Hematopoietic multipotent progenitor cell treated with erythropoietin and hydrocortisone succinate and interleukin-3 and kit ligand, for 8 days (in vitro differentiated cells): ENCODE results near the gene TEAD1.

Experiments
- DNase-seq: peaks from one replicate; pipeline ENCODE4 v3.0.0-alpha.2; 2015

The TEAD1 gene

DNA sequence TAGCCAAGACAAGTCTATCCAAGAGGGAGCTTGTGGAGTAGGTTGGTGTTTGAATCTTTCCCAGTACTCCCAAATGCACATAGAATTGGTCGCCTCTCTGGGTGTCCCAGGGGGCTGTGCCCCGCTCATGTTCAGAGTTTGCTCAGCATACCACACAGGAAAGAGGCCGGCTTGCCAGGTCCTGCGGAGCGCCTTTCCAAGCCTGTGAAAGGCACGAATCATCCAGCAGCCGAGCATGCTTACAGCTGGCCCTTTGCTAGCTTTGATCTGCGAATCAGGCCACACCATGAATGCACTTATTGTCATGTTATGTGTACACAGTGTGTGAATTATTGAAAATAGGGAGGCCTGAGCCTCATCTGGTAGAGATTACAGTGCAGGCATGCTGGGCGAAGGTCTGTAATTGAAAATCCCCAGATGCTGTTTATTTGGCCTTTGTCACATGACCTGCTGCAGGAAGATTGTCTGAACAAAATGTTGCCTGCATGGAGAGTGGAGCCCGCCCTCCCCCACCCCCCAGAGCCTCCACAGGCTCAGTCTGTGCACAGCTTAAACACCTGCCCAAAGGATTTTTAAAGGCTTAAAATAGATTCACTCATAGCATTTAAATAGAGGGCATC lies 171.6 kb downstream of the TEAD1 start:
- DNase-seq: peak; percentile 17

DNA sequence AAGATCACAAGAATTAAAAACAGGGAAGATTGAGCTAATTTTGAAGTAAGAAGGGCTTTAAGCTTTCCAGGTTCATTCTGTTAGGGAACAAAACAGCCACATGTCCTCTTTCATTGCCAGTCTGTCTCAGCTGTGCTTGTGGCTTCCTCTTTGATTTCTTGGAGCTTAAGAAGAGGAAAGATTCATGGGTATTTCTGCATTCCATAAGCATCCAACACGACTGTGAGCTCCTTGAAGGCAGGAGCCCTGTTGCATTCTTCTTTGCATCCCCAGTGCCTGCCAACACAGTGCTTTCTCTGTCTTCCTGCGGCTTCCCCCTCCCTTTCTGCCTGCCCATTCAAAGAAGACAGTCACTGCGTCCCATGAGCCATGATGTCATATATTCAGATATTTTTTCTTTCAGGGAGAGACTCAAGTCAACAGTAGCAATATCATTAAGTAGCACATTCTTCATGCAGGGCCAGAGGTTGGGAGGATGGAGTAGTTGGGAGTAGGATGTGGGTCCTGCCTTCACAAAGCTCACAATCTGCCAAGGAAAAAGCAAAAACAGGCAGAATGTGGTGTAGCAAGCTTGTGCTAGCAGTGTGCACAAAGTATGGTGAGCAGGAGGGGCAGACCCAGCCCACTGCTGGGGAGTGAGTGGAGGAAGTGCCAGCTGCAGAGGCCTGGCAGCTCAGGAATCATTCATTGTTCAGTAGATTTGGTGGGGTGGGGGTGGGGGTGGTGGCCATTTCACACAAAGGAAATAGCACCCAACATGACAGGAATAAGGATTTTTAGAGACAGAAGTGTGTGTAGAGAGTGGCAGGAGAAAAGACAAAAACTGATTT lies 172.8 kb downstream of the TEAD1 start:
- DNase-seq: no peak

DNA sequence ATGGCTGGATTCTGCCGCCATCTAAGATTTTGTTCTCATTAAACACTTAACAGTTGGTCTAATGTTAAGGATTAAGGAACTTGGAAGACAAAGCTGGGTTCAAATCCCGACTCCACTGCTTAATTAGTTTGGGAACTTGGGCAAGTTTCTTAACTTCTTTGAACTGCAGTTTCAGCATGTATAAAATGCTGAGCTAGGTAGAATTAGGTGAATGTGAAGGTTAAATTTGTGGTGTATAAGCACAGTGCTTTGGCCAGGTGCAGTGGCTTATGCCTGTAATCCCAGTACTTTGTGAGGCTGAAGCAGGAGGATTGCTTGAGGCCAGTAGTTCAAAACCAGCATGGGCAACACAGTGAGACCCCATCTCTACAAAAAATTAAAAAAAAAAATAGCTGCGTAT lies 174.2 kb downstream of the TEAD1 start:
- no peak for DNase-seq

GRCh38 chr11:12853325-12853651 lies 179.1 kb downstream of the TEAD1 start:
- no peak for DNase-seq

DNA sequence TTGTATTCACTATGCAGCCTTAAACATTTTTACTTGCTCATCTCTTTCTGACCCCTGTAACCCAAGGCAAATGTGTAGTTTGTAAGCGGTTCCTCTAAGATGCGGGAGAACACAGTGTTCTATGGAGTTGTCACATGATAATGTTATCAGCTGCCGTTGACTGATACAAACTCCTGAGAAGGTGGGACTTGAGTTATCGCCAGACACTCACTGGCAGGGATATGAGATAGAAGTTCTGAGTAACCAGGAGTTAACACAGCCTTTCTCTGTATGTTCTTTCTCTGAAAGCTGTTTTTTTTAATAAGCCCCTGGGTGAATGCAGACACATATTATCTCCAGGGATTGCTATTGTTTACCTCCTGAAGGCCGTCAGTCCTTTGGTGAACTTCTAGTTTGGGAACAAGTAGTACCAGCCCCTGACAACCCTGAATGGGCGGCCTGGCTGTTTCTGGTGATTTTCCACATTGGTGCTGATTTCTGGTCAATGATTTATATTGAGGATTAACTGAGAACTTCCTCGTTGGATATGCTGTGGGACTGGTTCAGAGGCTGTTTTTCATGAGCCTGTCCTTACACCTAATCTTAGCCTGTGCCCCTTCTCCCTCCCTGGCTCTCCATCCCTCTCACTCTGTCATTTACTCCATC lies 179.6 kb downstream of the TEAD1 start:
- peak; percentile 93 for DNase-seq

GRCh38 chr11:12854297-12854661 lies 180.1 kb downstream of the TEAD1 start:
- DNase-seq: peak; percentile 46

- no peak for DNase-seq
Measured at GRCh38 chr11:12854829-12855228, 180.6 kb downstream of the TEAD1 start.

- no peak for DNase-seq
Measured at GRCh38 chr11:12856338-12856737, 182.1 kb downstream of the TEAD1 start.

DNA sequence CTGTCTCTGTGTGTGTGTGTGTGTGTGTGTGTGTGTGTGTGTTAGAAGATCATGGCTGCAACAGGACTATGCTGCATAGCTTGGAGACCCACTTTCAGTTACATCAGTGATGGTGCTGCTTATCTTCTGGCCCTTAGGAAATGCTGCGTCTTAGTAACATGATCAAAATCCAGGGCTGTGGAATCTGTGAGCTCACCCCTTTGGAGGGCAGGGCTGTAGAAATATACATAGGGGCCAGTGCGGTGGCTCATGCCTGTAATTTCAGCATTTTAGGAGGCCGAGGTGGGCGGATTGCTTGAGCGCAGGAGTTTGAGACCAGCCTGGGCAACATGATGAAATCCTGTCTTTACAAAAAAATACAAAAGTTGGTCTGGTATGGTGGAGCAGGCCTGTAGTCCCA lies 183.4 kb downstream of the TEAD1 start:
- DNase-seq: no peak

GRCh38 chr11:12859872-12860657 lies 185.8 kb downstream of the TEAD1 start:
- peak; percentile 44 for DNase-seq

GRCh38 chr11:12860827-12861226 lies 186.6 kb downstream of the TEAD1 start:
- DNase-seq: no peak

- no peak for DNase-seq
Measured at GRCh38 chr11:12862696-12863469, 188.7 kb downstream of the TEAD1 start.

DNA sequence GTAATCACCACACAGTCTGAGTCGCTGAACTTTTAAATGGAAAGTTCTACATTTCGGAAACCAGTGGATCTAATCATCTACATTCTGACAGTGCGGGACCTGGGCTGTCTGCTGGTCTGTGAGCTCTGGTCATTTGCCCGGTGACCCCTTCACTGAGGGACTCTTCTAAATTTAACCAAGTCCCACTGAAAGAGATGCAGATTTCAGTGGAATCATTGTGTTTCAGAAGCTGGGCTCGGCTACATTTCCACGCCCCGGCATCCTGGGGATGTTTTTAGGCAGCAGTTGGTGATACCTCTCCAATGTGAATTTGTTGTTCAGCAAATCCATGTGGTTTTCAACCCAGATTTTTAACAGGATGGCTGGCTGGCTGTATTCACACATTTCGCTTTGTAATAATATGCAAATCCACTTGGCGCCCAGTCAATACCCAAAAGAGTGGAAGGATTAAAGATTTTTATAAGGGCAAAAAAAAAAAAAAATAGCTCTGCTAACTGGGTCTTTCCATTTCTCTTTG lies 189.4 kb downstream of the TEAD1 start:
- no peak for DNase-seq

GRCh38 chr11:12864316-12865156 lies 190.3 kb downstream of the TEAD1 start:
- no peak for DNase-seq

DNA sequence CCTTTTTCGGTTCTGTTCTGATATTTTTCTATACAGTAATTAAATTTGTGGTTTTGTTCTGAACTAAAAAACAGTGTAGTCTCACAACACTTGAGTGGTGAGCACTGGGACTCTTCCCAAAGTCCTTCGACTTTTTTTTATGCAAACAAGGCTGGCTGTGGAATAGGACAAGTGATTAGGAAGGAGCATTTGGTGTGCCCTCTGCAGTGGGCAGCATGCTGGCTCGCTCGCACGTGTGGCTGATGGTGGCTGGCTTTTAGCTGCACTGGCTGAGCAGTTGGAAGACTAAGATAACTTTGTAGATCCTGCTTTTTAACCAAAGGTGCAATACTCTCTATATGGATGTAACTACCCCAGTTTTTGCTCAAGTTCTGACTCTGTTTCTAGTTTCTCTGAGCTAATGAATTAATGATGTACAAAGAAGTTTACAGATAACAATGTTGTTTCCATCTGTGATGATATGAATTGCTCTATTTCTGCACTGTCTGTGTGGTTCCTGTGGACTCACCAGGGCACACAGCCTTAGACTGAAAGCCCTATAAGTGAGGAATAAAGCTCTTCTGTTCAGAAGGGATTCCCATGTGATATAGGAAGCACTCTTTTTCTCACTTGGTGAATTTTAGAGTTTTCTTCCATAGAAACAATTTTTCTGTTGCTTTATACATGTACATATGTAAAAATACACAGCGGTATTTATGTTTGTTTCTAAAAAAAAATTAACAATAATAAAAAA lies 191.8 kb downstream of the TEAD1 start:
- no peak for DNase-seq

GRCh38 chr11:12867531-12867930 lies 193.3 kb downstream of the TEAD1 start:
- DNase-seq: no peak

GRCh38 chr11:12868315-12869073 lies 194.3 kb downstream of the TEAD1 start:
- no peak for DNase-seq

DNA sequence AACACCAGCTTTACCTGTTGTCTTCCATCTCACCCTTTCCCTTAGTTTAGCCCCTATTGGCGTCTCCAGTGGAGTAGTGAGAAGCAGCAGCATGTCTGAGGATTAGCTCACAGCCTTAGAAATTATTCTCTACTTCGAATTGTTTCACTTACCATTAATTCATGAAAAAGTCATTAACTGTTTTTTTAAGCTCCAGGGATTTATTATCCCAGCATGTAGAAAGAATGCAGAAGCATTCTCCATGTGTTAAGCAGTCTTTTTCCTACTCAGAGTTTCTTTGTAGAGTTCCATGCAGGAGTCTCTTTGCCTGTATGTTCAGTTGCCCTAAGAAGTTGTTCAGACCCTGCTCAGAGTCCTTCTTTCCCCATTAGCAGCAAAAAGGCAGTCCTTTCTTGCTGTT lies 197.0 kb downstream of the TEAD1 start:
- DNase-seq: no peak

GRCh38 chr11:12871788-12872321 lies 197.6 kb downstream of the TEAD1 start:
- DNase-seq: no peak

- DNase-seq: no peak
Measured at GRCh38 chr11:12876340-12876739, 202.1 kb downstream of the TEAD1 start.
